RPMI7951 (cell line): ENCODE results near the gene METAP1. TPM values are rescaled to one million over a fixed set of nuclear protein-coding genes. Genes with fewer than 3 reads are reported as not detected.
"Not testable (repeated sequence)": the region's sequence is repeated elsewhere in the genome, so short reads cannot be mapped to it uniquely, and the experiment has no call there.

Experiments
- DNase-seq: peaks from one replicate; pipeline ENCODE4 v3.0.0-alpha.2; 2012; ENCODE audit warnings: low read depth
- total RNA-seq: library from RNA; depleted of rRNA; stranded (reverse); fragments of >200 nt; shearing (Covaris generic); gene quantifications from 2 replicates; pipeline ENCODE4 v1.2.3, GENCODE V29; 2014; rRNA removed

METAP1 gene
- 46.3 and 58.8 TPM in 2 replicates for total RNA-seq

- peak; percentile 93 for DNase-seq
Observed at GRCh38 chr4:98995183-98996055, at the start of gene METAP1. Gene METAP1 (plus strand): TSS chr4:98995721. CDS start chr4:98995754, 33 bp downstream.

GRCh38 chr4:98946359-98946758 lies 49.2 kb upstream of the METAP1 start:
- DNase-seq = no peak

GRCh38 chr4:98950925-98951324 lies 44.6 kb upstream of the METAP1 start:
- peak; percentile 22 for DNase-seq

- DNase-seq = no peak
Observed at GRCh38 chr4:98951710-98952109, 43.8 kb upstream of the METAP1 start.

- no peak for DNase-seq
Observed at GRCh38 chr4:98955229-98955628, 40.3 kb upstream of the METAP1 start.

GRCh38 chr4:98958065-98958464 lies 37.5 kb upstream of the METAP1 start:
- DNase-seq = no peak

- DNase-seq = no peak
Observed at GRCh38 chr4:98959411-98959810, 36.1 kb upstream of the METAP1 start.

GRCh38 chr4:98961770-98962169 lies 33.8 kb upstream of the METAP1 start:
- no peak for DNase-seq

- DNase-seq = no peak
Observed at GRCh38 chr4:98963538-98964433, 31.7 kb upstream of the METAP1 start.

GRCh38 chr4:98966926-98967325 lies 28.6 kb upstream of the METAP1 start:
- no peak for DNase-seq

- no peak for DNase-seq
Observed at GRCh38 chr4:98967786-98968329, 27.7 kb upstream of the METAP1 start.

- no peak for DNase-seq
Observed at GRCh38 chr4:98969878-98970785, 25.4 kb upstream of the METAP1 start.

- DNase-seq = no peak
Observed at GRCh38 chr4:98976716-98977115, 18.8 kb upstream of the METAP1 start.

GRCh38 chr4:98977557-98977956 lies 18.0 kb upstream of the METAP1 start:
- no peak for DNase-seq

GRCh38 chr4:98987720-98988119 lies 7.8 kb upstream of the METAP1 start:
- no peak for DNase-seq

GRCh38 chr4:98992835-98993234 lies 2.7 kb upstream of the METAP1 start:
- DNase-seq = not testable (repeated sequence)

GRCh38 chr4:98993419-98994071 lies 2.0 kb upstream of the METAP1 start:
- DNase-seq = no peak

GRCh38 chr4:98994474-98995182 lies 893 bp upstream of the METAP1 start:
- DNase-seq = no peak

- peak; percentile 15 for DNase-seq
Observed at GRCh38 chr4:98996056-98996764, 689 bp downstream of the METAP1 start.

- no peak for DNase-seq
Observed at GRCh38 chr4:98996765-98997068, 1.2 kb downstream of the METAP1 start.
